Karpas-422 (cell line): Measurements from ENCODE around the gene PTPRD. TPM values are rescaled to one million over a fixed set of nuclear protein-coding genes. Genes with fewer than 3 reads are reported as not detected.

Source experiments
- DNase-seq: peaks from one replicate; pipeline ENCODE4 v3.0.0-alpha.2; 2015
- H2AFZ ChIP-seq: fragments of 200-600 bp; sonication (generic); 2 replicates; pipeline ENCODE4 v1.6.1; 2014; ENCODE audit warnings: antibody characterized with exemption, low read length, mixed read lengths
- H3K27ac ChIP-seq: fragments of 200-600 bp; sonication (generic); 2 replicates; pipeline ENCODE4 v1.5.1; 2014; ENCODE audit warnings: mild to moderate bottlenecking, low read length, moderate library complexity
- H3K27me3 ChIP-seq: fragments of 200-600 bp; sonication (generic); 2 replicates; pipeline ENCODE4 v1.6.1; 2014; ENCODE audit warnings: low read length, mixed read lengths
- H3K36me3 ChIP-seq: fragments of 200-600 bp; sonication (generic); 2 replicates; pipeline ENCODE4 v1.6.1; 2014; ENCODE audit warnings: low read length, mixed read lengths; ENCODE audit not compliant: insufficient read depth
- H3K4me1 ChIP-seq: fragments of 200-600 bp; sonication (generic); 2 replicates; pipeline ENCODE4 v1.6.1; 2014; ENCODE audit warnings: mild to moderate bottlenecking, low read length, mixed read lengths
- H3K4me2 ChIP-seq: fragments of 200-600 bp; sonication (generic); 2 replicates; pipeline ENCODE4 v1.6.1; 2014; ENCODE audit warnings: low read length, low read depth, mild to moderate bottlenecking; ENCODE audit not compliant: poor library complexity, severe bottlenecking
- H3K4me3 ChIP-seq: fragments of 200-600 bp; sonication (generic); 2 replicates; pipeline ENCODE4 v1.5.1; 2014; ENCODE audit warnings: mild to moderate bottlenecking, antibody characterized with exemption, low read length, mixed read lengths
- H3K79me2 ChIP-seq: fragments of 200-600 bp; sonication (generic); 2 replicates; pipeline ENCODE4 v1.6.1; 2014; ENCODE audit warnings: mild to moderate bottlenecking, low read length, mixed read lengths
- H3K9ac ChIP-seq: fragments of 200-600 bp; sonication (generic); 2 replicates; pipeline ENCODE4 v1.6.0; 2014; ENCODE audit warnings: low read length
- H3K9me2 ChIP-seq: fragments of 200-600 bp; sonication (generic), shearing (Covaris generic); replicated peaks from 2 replicates; pipeline ENCODE4 v1.6.0; 2014; ENCODE audit warnings: mild to moderate bottlenecking, low read length, moderate library complexity; ENCODE audit not compliant: insufficient read depth
- H3K9me3 ChIP-seq: fragments of 300-700, 200-600 bp; sonication (generic); 2 replicates; pipeline ENCODE4 v1.6.1; 2014; ENCODE audit warnings: low read length, mixed read lengths
- H4K20me1 ChIP-seq: fragments of 200-600 bp; sonication (generic); 2 replicates; pipeline ENCODE4 v1.6.1; 2014; ENCODE audit warnings: mild to moderate bottlenecking, antibody characterized with exemption, low read length, low read depth; ENCODE audit not compliant: insufficient read depth
- total RNA-seq: library from RNA; depleted of rRNA; stranded (reverse); fragments of >200 nt; shearing (Covaris generic); gene quantifications from 2 replicates; pipeline ENCODE4 v1.2.3, GENCODE V29; 2014; ENCODE audit warnings: low replicate concordance

Gene PTPRD
- total RNA-seq, 1 experiment from 2014 or later, result 0.63 TPM

GRCh38 chr9:8589476-8589875, 2023.3 kb downstream of the PTPRD start:
- H3K9me3 ChIP-seq, result peaks cover 11% of the 10 kb centered on the region
- no peaks in the 10 kb centered on the region for H3K79me2 ChIP-seq
- no peaks in the 10 kb centered on the region for H3K9me2 ChIP-seq
- no peak overlapping the region for H3K4me2 ChIP-seq
- no peak overlapping the region for H2AFZ ChIP-seq
- no peak overlapping the region for H3K4me3 ChIP-seq
- DNase-seq, result no peak
- H4K20me1 ChIP-seq, result no peaks in the 10 kb centered on the region
- H3K36me3 ChIP-seq, result no peaks in the 10 kb centered on the region
- H3K27me3 ChIP-seq, result no peaks in the 10 kb centered on the region
- H3K9ac ChIP-seq, result no peak overlapping the region
- H3K27ac ChIP-seq, result no peak overlapping the region
- H3K4me1 ChIP-seq, result no peaks in the 10 kb centered on the region

GRCh38 chr9:8585036-8585435, 2027.8 kb downstream of the PTPRD start:
- Histone ChIP-seq H3K27ac (no peak overlapping the region), H4K20me1 (no peaks in the 10 kb centered on the region), H3K4me3 (no peak overlapping the region), H3K9ac (no peak overlapping the region), H3K36me3 (no peaks in the 10 kb centered on the region), H3K9me3 (peaks cover 3% of the 10 kb centered on the region), H3K27me3 (no peaks in the 10 kb centered on the region), H3K4me2 (no peak overlapping the region), H3K79me2 (no peaks in the 10 kb centered on the region), H3K4me1 (no peaks in the 10 kb centered on the region), H2AFZ (no peak overlapping the region), H3K9me2 (no peaks in the 10 kb centered on the region)
- no peak for DNase-seq

- Histone ChIP-seq H3K4me1 (no peaks in the 10 kb centered on the region), H3K4me2 (no peak overlapping the region), H4K20me1 (no peaks in the 10 kb centered on the region), H3K9ac (no peak overlapping the region), H3K27ac (no peak overlapping the region), H3K4me3 (no peak overlapping the region), H3K9me3 (peaks cover 10% of the 10 kb centered on the region), H3K79me2 (no peaks in the 10 kb centered on the region), H3K36me3 (no peaks in the 10 kb centered on the region), H2AFZ (no peak overlapping the region), H3K27me3 (no peaks in the 10 kb centered on the region), H3K9me2 (no peaks in the 10 kb centered on the region)
- no peak for DNase-seq
These were observed 2033.1 kb downstream of the PTPRD start for GRCh38 chr9:8579661-8580060.

- H3K79me2 ChIP-seq, result no peaks in the 10 kb centered on the region
- H3K27ac ChIP-seq, result no peak overlapping the region
- no peaks in the 10 kb centered on the region for H3K27me3 ChIP-seq
- no peak overlapping the region for H3K4me2 ChIP-seq
- H3K4me3 ChIP-seq, result no peak overlapping the region
- no peaks in the 10 kb centered on the region for H3K4me1 ChIP-seq
- H3K9me3 ChIP-seq, result peaks cover 13% of the 10 kb centered on the region; the same call in 1 of the 2 replicates
- no peak overlapping the region for H3K9ac ChIP-seq
- no peaks in the 10 kb centered on the region for H3K9me2 ChIP-seq
- H4K20me1 ChIP-seq, result no peaks in the 10 kb centered on the region
- H3K36me3 ChIP-seq, result no peaks in the 10 kb centered on the region
- DNase-seq, result no peak
- no peak overlapping the region for H2AFZ ChIP-seq
These were observed 2036.1 kb downstream of the PTPRD start for GRCh38 chr9:8576741-8577140.

- H2AFZ ChIP-seq, result no peak overlapping the region
- H3K27me3 ChIP-seq, result no peaks in the 10 kb centered on the region
- no peaks in the 10 kb centered on the region for H3K9me2 ChIP-seq
- H3K9me3 ChIP-seq, result peaks cover 15% of the 10 kb centered on the region
- DNase-seq, result no peak
- no peak overlapping the region for H3K27ac ChIP-seq
- no peaks in the 10 kb centered on the region for H4K20me1 ChIP-seq
- no peaks in the 10 kb centered on the region for H3K36me3 ChIP-seq
- H3K4me1 ChIP-seq, result no peaks in the 10 kb centered on the region
- no peaks in the 10 kb centered on the region for H3K79me2 ChIP-seq
- H3K4me3 ChIP-seq, result no peak overlapping the region
- H3K9ac ChIP-seq, result no peak overlapping the region
- no peak overlapping the region for H3K4me2 ChIP-seq
These were observed 2038.0 kb downstream of the PTPRD start for GRCh38 chr9:8574846-8575245.

- H3K27ac ChIP-seq, result no peak overlapping the region
- no peak for DNase-seq
These were observed 2040.6 kb downstream of the PTPRD start for GRCh38 chr9:8572209-8572608.

GRCh38 chr9:8571643-8572042, 2041.2 kb downstream of the PTPRD start:
- Histone ChIP-seq H3K27me3 (no peaks in the 10 kb centered on the region), H3K27ac (no peak overlapping the region), H3K79me2 (no peaks in the 10 kb centered on the region), H3K4me3 (no peak overlapping the region), H3K9ac (no peak overlapping the region), H3K9me2 (no peaks in the 10 kb centered on the region), H3K4me2 (no peak overlapping the region), H3K9me3 (peaks cover 15% of the 10 kb centered on the region), H3K36me3 (no peaks in the 10 kb centered on the region), H3K4me1 (no peaks in the 10 kb centered on the region), H4K20me1 (no peaks in the 10 kb centered on the region), H2AFZ (no peak overlapping the region)
- DNase-seq, result no peak

More at GRCh38 chr9:8572209-8572608, 2040.6 kb downstream of the PTPRD start:
- Histone ChIP-seq H3K9me3 (peaks cover 17% of the 10 kb centered on the region), H2AFZ (no peak overlapping the region), H3K36me3 (no peaks in the 10 kb centered on the region), H3K4me3 (no peak overlapping the region), H3K9me2 (no peaks in the 10 kb centered on the region), H3K9ac (no peak overlapping the region), H3K4me2 (no peak overlapping the region), H3K4me1 (no peaks in the 10 kb centered on the region), H3K79me2 (no peaks in the 10 kb centered on the region), H4K20me1 (no peaks in the 10 kb centered on the region), H3K27me3 (no peaks in the 10 kb centered on the region)

GRCh38 chr9:8570776-8571175, 2042.0 kb downstream of the PTPRD start:
- H2AFZ ChIP-seq, result no peak overlapping the region
- no peak overlapping the region for H3K9ac ChIP-seq
- H3K27me3 ChIP-seq, result no peaks in the 10 kb centered on the region
- H4K20me1 ChIP-seq, result no peaks in the 10 kb centered on the region
- no peak overlapping the region for H3K4me2 ChIP-seq
- peaks cover 13% of the 10 kb centered on the region for H3K9me3 ChIP-seq
- no peaks in the 10 kb centered on the region for H3K79me2 ChIP-seq
- no peak overlapping the region for H3K4me3 ChIP-seq
- no peak for DNase-seq
- H3K36me3 ChIP-seq, result no peaks in the 10 kb centered on the region
- H3K4me1 ChIP-seq, result no peaks in the 10 kb centered on the region
- H3K27ac ChIP-seq, result no peak overlapping the region
- no peaks in the 10 kb centered on the region for H3K9me2 ChIP-seq

- no peaks in the 10 kb centered on the region for H3K4me1 ChIP-seq
- no peak overlapping the region for H2AFZ ChIP-seq
- DNase-seq, result no peak
- H3K4me3 ChIP-seq, result no peak overlapping the region
- no peak overlapping the region for H3K9ac ChIP-seq
- H3K27ac ChIP-seq, result no peak overlapping the region
- no peaks in the 10 kb centered on the region for H3K79me2 ChIP-seq
- H3K9me3 ChIP-seq, result peaks cover 16% of the 10 kb centered on the region
- H3K27me3 ChIP-seq, result no peaks in the 10 kb centered on the region
- no peaks in the 10 kb centered on the region for H3K9me2 ChIP-seq
- H4K20me1 ChIP-seq, result no peaks in the 10 kb centered on the region
- H3K36me3 ChIP-seq, result no peaks in the 10 kb centered on the region
- H3K4me2 ChIP-seq, result no peak overlapping the region
These were observed 2043.0 kb downstream of the PTPRD start for GRCh38 chr9:8569823-8570222.
